GM12878 (cell line): ENCODE measurements around the gene HLA-DRA. TPM values are rescaled to one million over a fixed set of nuclear protein-coding genes. Genes with fewer than 3 reads are reported as not detected.

Experiments used
- ATAC-seq: fragments of 200-7000 bp; cut with Tn5 transposase; 3 replicates; pipeline ENCODE4 v1.9.1; 2020; ENCODE audit warnings: mild to moderate bottlenecking, moderate library complexity
- BruUV-seq: library from RNA; stranded (reverse); fragments of 400-500 nt; replicated peaks from 2 replicates; lab custom pipeline; 2021; lab: Mats Ljungman, UMichigan
- CTCF ChIA-PET: fragments of 300-600 bp; sonication (Branson Sonifier 250); formaldehyde crosslinking; extraction: SDS; loops from one replicate; lab custom pipeline; 2021; ENCODE audit warnings: inconsistent platforms; lab: Yijun Ruan, JAX
- POLR2A ChIA-PET: fragments of 350-600 bp; formaldehyde crosslinking; extraction: SDS; loops from one replicate; lab custom pipeline; 2021; ENCODE audit warnings: inconsistent platforms; lab: Charles Lee
- RAD21 ChIA-PET: fragments of 300-600 bp; sonication (Branson Sonifier 250); formaldehyde crosslinking; loops from one replicate; lab custom pipeline; 2023; ENCODE audit warnings: antibody characterized with exemption; ENCODE audit not compliant: unreplicated experiment; lab: Charles Lee
- SMC1A ChIA-PET: fragments of 300-600 bp; sonication (Branson Sonifier 250); formaldehyde crosslinking; loops from one replicate; lab custom pipeline; 2023; ENCODE audit not compliant: unreplicated experiment, uncharacterized antibody; lab: Charles Lee
- DNase-seq: peaks from one replicate; pipeline ENCODE4 v3.0.0-alpha.2; 2011; ENCODE audit warnings: low read depth, low spot score
- FAIRE-seq: peaks from 3 replicates; lab custom pipeline; 2011; peaks lifted over from hg19 to GRCh38; lab: Jason Lieb, UNC
- H2AFZ ChIP-seq: 2 replicates; pipeline ENCODE4 v1.6.0; 2011; ENCODE audit warnings: low read depth, low read length, control low read depth; ENCODE audit not compliant: control insufficient read depth
- H3K27ac ChIP-seq: 2 replicates; pipeline ENCODE4 v1.5.1; 2011; ENCODE audit warnings: control low read depth; ENCODE audit not compliant: control insufficient read depth, insufficient read depth
- H3K27me3 ChIP-seq, 2 experiments: replicated peaks in 1 of 2; 2 replicates each; pipeline versions ENCODE4 v1.6.0 to v1.6.1; 2011; ENCODE audit warnings: low read length in 1 of 2; ENCODE audit not compliant: control insufficient read depth in 2 of 2, insufficient read depth in 2 of 2
- H3K36me3 ChIP-seq, 2 experiments: 2 replicates each; pipeline ENCODE4 v1.5.1; 2011; ENCODE audit warnings: low read length in 1 of 2; ENCODE audit not compliant: control insufficient read depth in 2 of 2, insufficient read depth in 2 of 2
- H3K4me1 ChIP-seq: 2 replicates; pipeline ENCODE4 v1.6.1; 2011; ENCODE audit warnings: mild to moderate bottlenecking, low read length, moderate library complexity, mixed read lengths; ENCODE audit not compliant: control insufficient read depth, insufficient read depth
- H3K4me2 ChIP-seq: 2 replicates; pipeline ENCODE4 v1.6.0; 2011; ENCODE audit warnings: control low read depth; ENCODE audit not compliant: control insufficient read depth, insufficient read depth
- H3K4me3 ChIP-seq: fragments of 200-600 bp; sonication (generic); 2 replicates; pipeline ENCODE4 v1.5.1; 2016
- H3K79me2 ChIP-seq: 2 replicates; pipeline ENCODE4 v1.6.0; 2011; ENCODE audit warnings: low read length; ENCODE audit not compliant: control insufficient read depth, insufficient read depth
- H3K9ac ChIP-seq: 2 replicates; pipeline ENCODE4 v1.8.0; 2011; ENCODE audit warnings: low read length, control low read depth, mixed read lengths; ENCODE audit not compliant: control insufficient read depth, insufficient read depth
- H3K9me3 ChIP-seq: replicated peaks from 3 replicates; pipeline ENCODE4 v1.5.1; 2011; ENCODE audit warnings: mild to moderate bottlenecking, low read length; ENCODE audit not compliant: control insufficient read depth, insufficient read depth
- H4K20me1 ChIP-seq: 2 replicates; pipeline ENCODE4 v1.6.0; 2011; ENCODE audit not compliant: control insufficient read depth, insufficient read depth
- CEBPB ChIP-seq, 2 experiments: fragments of 150-350 bp in 1 of 2; IDR thresholded peaks; 2 replicates each; pipeline ENCODE4 v1.6.1; 2012 to 2014; ENCODE audit warnings: low read depth in 2 of 2, low read length in 2 of 2, borderline replicate concordance in 1 of 2, inconsistent platforms in 1 of 2
- EZH2 ChIP-seq: IDR thresholded peaks from 2 replicates; pipeline ENCODE4 v1.6.1; 2012; ENCODE audit warnings: low read depth, mild to moderate bottlenecking, control low read depth, inconsistent platforms, low read length, borderline replicate concordance; ENCODE audit not compliant: control insufficient read depth
- HSF1 ChIP-seq: fragments of 150-350 bp; IDR thresholded peaks from 2 replicates; pipeline ENCODE4 v1.6.1; 2014; ENCODE audit warnings: mild to moderate bottlenecking, low read depth, low read length
- JUNB ChIP-seq: IDR thresholded peaks from 2 replicates; pipeline ENCODE4 v1.6.1; 2016; ENCODE audit warnings: antibody characterized with exemption, mild to moderate bottlenecking
- MTA3 ChIP-seq: IDR thresholded peaks from 2 replicates; pipeline ENCODE4 v1.6.1; 2012; ENCODE audit warnings: low read length, inconsistent platforms, borderline replicate concordance
- SPI1 ChIP-seq: IDR thresholded peaks from 2 replicates; pipeline ENCODE4 v1.6.1; 2011; ENCODE audit warnings: low read depth, mild to moderate bottlenecking, low read length, moderate library complexity, borderline replicate concordance; ENCODE audit not compliant: insufficient read depth
- TAF1 ChIP-seq: IDR thresholded peaks from 2 replicates; pipeline ENCODE4 v1.6.1; 2011; ENCODE audit warnings: mild to moderate bottlenecking, low read depth, low read length, borderline replicate concordance
- TCF12 ChIP-seq: IDR thresholded peaks from 2 replicates; pipeline ENCODE4 v1.6.1; 2011; ENCODE audit warnings: low read depth, mild to moderate bottlenecking, low read length
- YBX1 ChIP-seq: fragments of 450-650 bp; IDR thresholded peaks from 2 replicates; pipeline ENCODE4 v1.6.1; 2016; ENCODE audit warnings: antibody characterized with exemption
- ZBTB11 ChIP-seq: fragments of 450-650 bp; formaldehyde crosslinking; IDR thresholded peaks from 2 replicates; pipeline ENCODE4 v1.5.0; 2022; ENCODE audit warnings: mild to moderate bottlenecking, missing genetic modification characterization
- ZNF687 ChIP-seq: fragments of 450-650 bp; IDR thresholded peaks from 2 replicates; pipeline ENCODE4 v1.6.1; 2017; ENCODE audit warnings: mild to moderate bottlenecking, moderate library complexity
- WGBS: methylation state at CpG from one replicate; pipeline ENCODE4 v1.1.6; 2016; ENCODE audit warnings: low lambda C conversion rate; ENCODE audit not compliant: insufficient replicate concordance, insufficient coverage; ENCODE audit errors: missing lambda C conversion rate; 5-methylcytosine and 5-hydroxymethylcytosine counted together
- in situ Hi-C: fragments of 300-500 bp; cut with MboI; formaldehyde crosslinking; loops from 9 replicates; pipeline ENCODE4 v1.14.3; 2018; ENCODE audit warnings: mixed read lengths
- intact Hi-C: fragments of 100-400 bp; cut with micrococcal nuclease; formaldehyde crosslinking; loops from one replicate; pipeline ENCODE4 v1.14.2; 2022; ENCODE audit not compliant: unreplicated experiment
- polyA plus RNA-seq, 11 experiments: library from polyadenylated mRNA; depleted of rRNA in 4 of 11; unstranded in 6 of 11; stranded (reverse) in 5 of 11; fragments of >200 nt; fragmentation: Nextera tagmentation in 4 of 11; fragmentation: Illumina TruSeq in 1 of 11; extraction: Ambion mirVana in 4 of 11; extraction: Trizol in 1 of 11; gene quantifications; 1 replicate in 1 of 11; 2 replicates in 10 of 11; pipeline versions ENCODE4 v1.2.1 to v1.2.3, GENCODE V29; 2011 to 2016; ENCODE audit warnings: inconsistent platforms in 2 of 11, missing spikeins in 2 of 11, low read depth in 1 of 11
- total RNA-seq, 4 experiments: library from RNA; depleted of rRNA in 3 of 4; stranded (reverse); fragments of >200 nt in 3 of 4; fragmentation: Illumina TruSeq in 1 of 4; extraction: Trizol in 1 of 4; gene quantifications; 2 replicates each; pipeline versions ENCODE4 v1.2.1 to v1.2.3, GENCODE V29; 2013 to 2021

Gene HLA-DRA
- total and polyA plus RNA-seq, 10 of the 15 experiments (the other 5 are each of a cell fraction or from before 2014, with no cell fraction given) = 2,040 to 7,093 (median 2,859) TPM

GRCh38 chr6:32397252-32397920 is 42.3 kb upstream of the HLA-DRA start (continued):
- peak; percentile 57; the same call in 1 of the 2 replicates for TF ChIP-seq SPI1
- no peak for TF ChIP-seq YBX1
- TF ChIP-seq ZNF687 = no peak
- TF ChIP-seq JUNB = peak; percentile 71
- TF ChIP-seq MTA3 = 0 out of 2 replicates have a peak, but pooled peaks have one; percentile 25

GRCh38 chr6:32401284-32401963 is 38.3 kb upstream of the HLA-DRA start:
- no peaks in the 10 kb centered on the region for H4K20me1 ChIP-seq
- RAD21 ChIA-PET = interaction anchor here (0.7 to 2.0 kb wide), 5 partner anchors 12 to 384 kb away, joined by 3 to 6 read pairs (median 4); no protein-coding TSS in a partner anchor
- peaks cover 8% of the 10 kb centered on the region for H3K4me1 ChIP-seq
- no peak overlapping the region for H2AFZ ChIP-seq
- H3K4me3 ChIP-seq = no peak overlapping the region
- no TSS peak for BruUV-seq
- no peak for DNase-seq
- FAIRE-seq = no peak
- no peak overlapping the region for H3K9ac ChIP-seq
- SMC1A ChIA-PET = interaction anchor here (1.1 to 2.6 kb wide), 7 partner anchors 9 to 467 kb away, joined by 3 to 9 read pairs (median 6); no protein-coding TSS in a partner anchor
- H3K4me2 ChIP-seq = no peak overlapping the region
- no peaks in the 10 kb centered on the region for H3K79me2 ChIP-seq
- POLR2A ChIA-PET = interaction anchor here (1.0 kb wide), 1 partner anchor 310 kb away, joined by 3 read pairs; no protein-coding TSS in a partner anchor
- H3K9me3 ChIP-seq = peaks cover 2% of the 10 kb centered on the region; the same call in 1 of the 3 replicates
- no peak overlapping the region for H3K27ac ChIP-seq
- intact Hi-C loops = no loop called here
- WGBS = 8% methylated on average over 4 of the region's 4 CpGs
- H3K36me3 ChIP-seq = no peaks in the 10 kb centered on the region
- in situ Hi-C loops = no loop called here
- CTCF ChIA-PET = interaction anchor here (0.8 to 3.3 kb wide), 11 partner anchors 9 to 511 kb away, joined by 3 to 13 read pairs (median 4); no protein-coding TSS in a partner anchor
- no peak for ATAC-seq
- peaks cover 0 to 4% of the 10 kb centered on the region in 2 experiments; a peak in 1 of 4 replicates for H3K27me3 ChIP-seq
- TF ChIP-seq TAF1 (no peak), HSF1 (no peak), YBX1 (no peak), TCF12 (no peak), EZH2 (no peak), ZBTB11 (CRISPR knock-in tag) (no peak), CEBPB (IDR thresholded peaks at IDR 0.05; ENCODE audit: borderline replicate concordance in 1 of 2, low read depth in 2 of 2, low read length in 2 of 2) (no peak)
